Kidney tubule cell (primary cell): Measurements from ENCODE around the gene RAD51.
"Not testable (repeated sequence)": the region's sequence is repeated elsewhere in the genome, so short reads cannot be mapped to it uniquely, and the experiment has no call there.

ENCODE experiments used
- DNase-seq: peaks from one replicate; pipeline ENCODE4 v3.0.0-alpha.2; 2018; ENCODE audit warnings: low spot score

The RAD51 gene

DNA sequence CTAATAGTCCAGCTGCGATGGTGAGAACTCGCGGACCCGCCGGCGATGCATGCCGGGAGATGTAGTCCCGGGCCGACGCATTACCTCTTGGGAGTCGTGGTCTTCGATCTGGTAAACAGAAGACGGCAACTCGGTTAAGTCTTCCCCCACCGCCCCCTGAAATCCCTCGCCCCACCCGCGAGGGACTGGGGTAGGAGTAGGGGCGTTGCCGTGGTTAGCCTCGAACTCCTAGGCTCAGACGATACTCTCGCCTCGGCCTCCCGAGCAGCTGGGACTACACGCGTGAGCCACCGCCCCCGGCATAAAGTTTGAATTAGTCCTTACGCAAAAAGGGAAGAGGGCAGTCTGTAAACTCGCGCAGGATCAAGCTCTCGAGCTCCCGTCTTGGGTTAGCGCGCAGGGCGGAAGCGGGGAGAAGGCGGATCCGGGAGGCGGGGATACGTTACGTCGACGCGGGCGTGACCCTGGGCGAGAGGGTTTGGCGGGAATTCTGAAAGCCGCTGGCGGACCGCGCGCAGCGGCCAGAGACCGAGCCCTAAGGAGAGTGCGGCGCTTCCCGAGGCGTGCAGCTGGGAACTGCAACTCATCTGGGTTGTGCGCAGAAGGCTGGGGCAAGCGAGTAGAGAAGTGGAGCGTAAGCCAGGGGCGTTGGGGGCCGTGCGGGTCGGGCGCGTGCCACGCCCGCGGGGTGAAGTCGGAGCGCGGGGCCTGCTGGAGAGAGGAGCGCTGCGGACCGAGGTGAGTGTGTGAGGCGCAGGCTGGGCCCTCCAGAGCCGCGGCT, at the start of gene RAD51:
TSS of gene RAD51 (plus strand) at position 487 of the 781 bp plus-strand sequence. CDS start 3,585 bp downstream, outside the sequence.
- DNase-seq = peak; percentile 95

DNA sequence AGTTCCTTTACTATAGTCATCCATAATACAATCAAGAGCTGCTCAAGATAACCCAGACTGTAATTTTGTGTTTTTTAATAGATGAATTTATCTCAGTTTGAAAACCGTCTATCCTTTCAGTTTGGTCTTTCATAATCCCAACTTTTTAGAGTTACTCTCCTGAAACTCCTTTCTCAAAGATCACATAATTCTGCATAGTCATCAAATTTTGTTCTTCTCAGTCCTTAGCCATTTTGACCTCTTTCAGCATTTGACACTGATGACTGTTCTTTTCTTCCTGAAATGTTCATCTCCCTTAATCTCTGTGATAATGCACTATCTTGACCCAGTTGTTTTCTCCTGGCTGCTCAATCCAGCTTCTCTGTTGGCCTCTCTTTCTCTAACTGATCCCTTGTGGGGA, 47.5 kb upstream of the RAD51 start:
- no peak for DNase-seq

DNA sequence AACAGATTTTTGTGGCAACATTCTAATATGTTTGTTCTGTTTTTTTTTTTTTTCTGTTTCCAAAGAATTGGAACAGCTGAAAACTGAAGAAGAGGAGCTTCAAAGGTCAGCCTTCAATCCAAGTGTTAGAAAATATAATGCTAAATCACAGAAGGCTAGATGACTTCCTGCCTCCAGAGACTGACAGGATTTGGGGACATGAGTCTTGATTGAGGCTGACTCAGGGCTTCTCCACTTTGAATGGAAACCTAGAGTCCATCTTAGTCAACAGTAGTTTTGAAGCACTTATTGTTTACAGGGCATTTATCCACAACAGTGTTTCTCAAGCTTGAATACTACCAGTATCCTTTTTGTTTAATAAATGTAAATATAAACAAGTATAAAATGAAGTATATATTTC, 44.5 kb upstream of the RAD51 start:
- DNase-seq = no peak

DNA sequence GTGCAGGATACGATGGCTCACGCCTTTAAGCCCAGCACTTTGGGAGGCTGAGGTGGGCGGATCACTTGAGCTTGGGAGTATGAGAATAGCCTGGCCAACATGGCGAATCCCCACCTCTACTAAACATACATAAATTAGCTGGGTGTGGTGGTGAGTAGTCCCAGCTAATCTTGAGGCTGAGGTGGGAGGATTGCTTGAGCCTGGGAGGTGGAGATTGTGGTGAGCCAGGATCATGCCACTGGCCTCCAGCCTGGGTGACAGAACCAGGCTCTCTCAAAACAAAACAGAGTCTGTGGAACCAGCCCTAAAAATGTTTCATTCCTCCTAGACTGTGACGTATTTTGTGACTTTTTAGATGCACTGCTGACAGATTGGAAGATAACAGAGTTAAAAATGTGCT, 34.3 kb upstream of the RAD51 start:
- DNase-seq = no peak

DNA sequence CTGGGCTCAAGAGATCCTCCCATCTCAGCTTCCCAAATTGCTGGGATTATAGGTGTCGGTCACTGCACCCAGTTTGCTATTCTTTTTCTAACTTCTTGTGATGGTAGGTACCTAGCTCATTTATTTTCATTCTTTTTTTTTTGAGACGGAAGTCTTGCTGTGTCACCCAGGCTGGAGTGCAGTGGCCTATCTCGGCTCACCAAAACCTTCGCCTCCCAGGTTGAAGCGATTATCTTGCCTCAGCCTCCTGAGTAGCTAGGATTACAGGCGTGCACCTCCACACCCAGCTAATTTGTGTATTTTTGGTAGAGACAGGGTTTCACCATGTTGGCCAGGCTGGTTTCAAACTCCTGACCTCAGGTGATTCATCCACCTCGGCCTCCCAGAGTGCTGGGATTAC, 30.1 kb upstream of the RAD51 start:
- DNase-seq = no peak

DNA sequence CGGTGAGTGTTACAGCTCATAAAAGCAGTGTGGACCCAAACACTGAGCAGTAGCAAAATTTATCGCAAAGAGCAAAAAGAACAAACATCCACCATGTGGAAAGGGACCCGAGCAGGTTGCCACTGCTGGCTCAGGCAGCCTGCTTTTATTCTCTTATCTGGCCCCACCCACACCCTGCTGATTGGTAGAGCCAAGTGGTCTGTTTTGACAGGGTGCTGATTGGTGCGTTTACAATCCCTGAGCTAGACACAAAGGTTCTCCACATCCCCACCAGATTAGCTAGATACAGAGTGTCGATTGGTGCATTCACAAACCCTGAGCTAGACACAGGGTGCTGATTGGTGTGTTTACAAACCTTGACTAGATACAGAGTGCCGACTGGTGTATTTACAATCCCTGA, 18.7 kb upstream of the RAD51 start:
- not testable (repeated sequence) for DNase-seq

DNA sequence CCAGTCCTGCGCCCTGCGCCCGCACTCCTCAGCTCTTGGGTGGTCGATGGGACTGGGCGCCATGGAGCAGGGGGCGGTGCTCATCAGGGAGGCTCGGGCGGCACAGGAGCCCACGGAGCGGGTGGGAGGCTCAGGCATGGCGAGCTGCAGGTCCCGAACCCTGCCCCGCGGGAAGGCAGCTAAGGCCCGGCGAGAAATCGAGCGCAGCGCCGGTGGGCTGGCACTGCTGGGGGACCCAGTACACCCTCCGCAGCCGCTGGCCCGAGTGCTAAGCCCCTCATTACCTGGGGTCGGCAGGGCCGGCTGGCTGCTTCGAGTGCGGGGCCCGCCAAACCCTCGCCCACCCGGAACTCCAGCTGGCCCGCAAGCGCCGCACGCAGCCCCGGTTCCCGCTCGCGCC, 18.1 kb upstream of the RAD51 start:
- not testable (repeated sequence) for DNase-seq

DNA sequence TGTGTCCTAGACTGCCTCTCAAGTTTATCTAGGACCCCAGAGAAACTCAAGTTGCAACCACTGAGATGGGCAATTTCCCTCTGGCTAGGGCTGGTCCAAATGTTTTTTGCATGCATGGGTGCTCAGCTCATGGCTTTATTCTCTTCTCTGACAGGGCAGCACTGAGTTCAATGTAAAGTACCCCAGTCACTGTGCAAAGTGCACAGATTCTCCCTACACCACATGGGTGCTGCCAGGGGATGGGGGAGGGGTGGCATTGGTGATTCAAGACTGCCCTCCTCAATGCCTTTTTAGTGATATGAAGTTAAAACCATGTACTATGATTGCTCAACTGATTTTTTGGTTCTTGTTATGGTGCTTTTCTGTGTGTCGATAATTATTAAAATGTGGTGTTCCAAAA, 14.8 kb upstream of the RAD51 start:
- no peak for DNase-seq

DNA sequence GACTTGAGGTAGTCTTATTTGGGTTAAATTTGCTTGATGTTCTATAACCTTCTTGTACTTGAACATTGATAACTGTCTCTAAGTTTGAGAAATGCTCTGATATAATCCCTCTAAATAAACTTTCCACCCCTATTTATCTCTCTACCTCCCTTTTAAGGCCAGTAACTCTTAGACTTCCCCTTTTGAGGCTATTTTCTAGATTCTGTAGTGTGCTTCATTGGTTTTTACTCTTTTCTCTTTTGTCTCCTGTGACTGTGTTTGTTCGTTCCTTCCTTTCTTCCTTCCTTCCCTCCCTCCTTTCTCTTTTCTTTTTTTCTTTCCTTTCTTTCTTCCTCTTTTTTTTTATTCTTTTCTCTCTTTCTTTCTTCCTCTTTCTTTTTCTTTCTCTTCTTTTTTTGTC, 14.0 kb upstream of the RAD51 start:
- DNase-seq = not testable (repeated sequence)

DNA sequence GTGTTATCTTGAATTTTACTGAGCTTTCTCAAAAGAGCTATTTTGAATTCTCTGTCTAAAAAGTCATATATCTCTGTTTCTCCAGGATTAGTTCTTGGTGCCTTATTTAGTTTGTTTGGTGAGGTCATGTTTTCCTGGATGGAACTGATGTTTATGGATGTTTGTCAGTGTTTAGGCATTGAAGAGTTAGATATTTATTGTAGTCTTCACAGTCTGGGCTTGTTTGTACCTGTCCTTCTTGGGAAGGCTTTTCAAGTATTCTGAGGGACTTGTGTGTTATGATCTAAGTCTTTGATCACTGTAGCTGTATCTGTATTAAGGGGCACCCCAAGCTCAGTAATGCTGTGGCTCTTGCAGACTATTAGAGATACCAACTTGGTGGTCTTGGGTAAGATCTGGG, 10.6 kb upstream of the RAD51 start:
- DNase-seq = no peak

DNA sequence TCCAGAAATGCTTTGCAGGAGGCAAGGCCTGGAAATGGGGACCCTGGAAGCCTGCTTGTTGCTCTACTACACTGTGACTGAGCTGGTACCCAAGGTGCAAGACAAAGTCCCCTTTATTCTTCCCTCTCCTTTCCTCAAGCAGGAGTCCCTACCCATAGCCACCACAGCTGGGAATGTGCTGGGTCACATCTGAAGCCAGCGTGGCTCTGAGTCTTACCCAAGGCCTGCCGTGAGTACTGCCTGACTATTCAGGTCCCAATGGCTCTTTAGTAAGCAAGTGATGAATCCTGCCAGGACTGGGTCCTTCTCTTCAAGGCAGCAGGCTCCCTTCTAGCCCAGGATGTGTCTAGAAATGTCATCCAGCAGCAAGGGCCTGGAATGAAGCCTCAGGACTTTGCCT, 9.6 kb upstream of the RAD51 start:
- no peak for DNase-seq

DNA sequence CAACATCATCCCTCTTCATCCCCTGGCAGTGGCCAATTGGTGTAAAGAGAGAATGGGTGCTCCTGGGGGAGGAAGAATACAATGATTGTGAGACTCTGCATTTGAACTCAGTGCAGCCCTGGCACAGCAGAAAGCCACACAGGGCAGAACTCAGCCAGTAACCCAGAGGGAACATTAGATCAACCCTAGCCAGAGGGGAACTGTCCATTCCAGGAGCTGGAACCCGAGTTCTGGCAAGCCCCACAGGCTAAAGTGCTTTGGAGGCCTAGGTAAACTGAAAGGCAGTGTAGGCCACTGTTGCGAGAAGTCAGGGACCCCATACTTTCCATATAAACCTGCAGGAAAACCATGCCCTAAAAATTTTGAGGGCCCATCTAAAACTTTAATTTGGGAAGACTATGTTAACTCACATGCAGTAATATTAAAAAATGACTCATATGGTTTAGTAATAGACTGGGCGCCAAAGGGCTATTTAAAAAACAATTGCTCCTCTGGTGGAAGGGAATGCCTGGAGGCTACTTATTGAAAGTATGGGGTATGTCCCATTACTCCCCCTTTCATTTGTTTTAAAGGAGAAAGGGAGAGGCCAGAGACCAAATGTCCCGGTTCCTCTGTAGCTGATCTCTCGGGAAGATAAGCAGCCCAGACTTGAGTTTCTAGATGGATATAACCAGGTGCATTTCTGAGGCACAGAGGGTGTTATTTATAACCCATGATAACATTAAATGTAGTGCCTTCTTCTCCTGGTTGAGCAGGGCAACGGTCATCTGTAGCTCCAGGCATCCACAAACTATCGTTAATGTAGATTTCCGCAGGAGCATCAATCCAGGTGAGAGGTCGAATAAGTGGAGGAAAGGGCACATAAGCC, 5.8 kb upstream of the RAD51 start:
- DNase-seq = no peak

DNA sequence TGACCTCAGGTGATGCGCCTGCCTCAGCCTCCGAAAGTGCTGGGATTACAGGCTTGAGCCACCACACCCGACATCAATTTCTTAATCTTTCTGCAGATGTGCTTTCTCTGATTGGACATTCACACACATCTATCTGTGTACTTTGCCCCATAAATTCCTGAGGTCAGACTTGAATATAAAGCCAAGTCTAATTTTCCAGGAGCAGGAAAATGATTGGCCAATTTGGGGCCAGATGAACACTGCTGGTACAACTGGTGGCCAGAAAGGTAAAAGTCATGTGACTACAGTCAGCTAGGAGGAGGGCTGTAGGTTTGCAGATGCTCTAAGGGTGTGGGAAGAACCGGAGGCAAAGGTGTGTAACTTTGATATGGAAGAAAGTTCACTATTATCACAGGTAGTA, 3.2 kb upstream of the RAD51 start:
- DNase-seq = no peak

DNA sequence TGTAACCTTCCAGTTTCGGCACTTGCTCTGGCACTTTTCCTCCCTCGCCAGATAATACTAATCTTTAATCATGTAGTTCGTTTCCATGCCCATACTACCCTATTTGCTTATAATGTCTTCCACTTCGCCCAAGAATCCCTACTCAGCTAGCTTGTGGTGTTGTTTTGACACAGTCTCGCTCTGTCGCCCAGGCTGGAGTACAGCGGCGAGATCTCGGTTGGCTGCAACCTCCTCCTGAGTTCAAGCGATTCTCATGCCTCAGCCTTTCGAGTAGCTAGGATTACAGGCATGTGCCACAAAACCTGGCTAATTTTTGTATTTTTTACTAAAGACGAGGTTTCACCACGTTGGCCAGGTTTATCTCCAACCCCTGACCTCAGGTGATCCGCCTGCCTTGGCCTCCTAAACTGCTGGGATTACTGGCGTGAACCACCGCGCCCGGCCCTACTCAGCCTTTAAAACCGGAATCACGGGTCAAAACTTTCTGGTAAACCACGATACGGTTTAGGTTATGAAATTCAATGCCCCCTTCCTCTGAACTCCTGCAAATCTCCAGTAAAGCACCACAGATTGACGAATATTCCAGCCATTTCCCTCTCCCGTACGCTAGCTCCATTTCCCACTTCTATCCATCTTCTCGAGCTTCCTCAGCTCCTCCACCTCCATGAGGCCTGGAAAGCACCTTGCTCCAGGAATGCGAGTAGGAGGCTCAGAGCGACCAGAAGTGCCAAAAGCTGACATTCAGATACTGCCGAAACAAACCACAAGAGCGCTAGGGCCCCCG, 878 bp upstream of the RAD51 start:
- DNase-seq = peak; percentile 31

DNA sequence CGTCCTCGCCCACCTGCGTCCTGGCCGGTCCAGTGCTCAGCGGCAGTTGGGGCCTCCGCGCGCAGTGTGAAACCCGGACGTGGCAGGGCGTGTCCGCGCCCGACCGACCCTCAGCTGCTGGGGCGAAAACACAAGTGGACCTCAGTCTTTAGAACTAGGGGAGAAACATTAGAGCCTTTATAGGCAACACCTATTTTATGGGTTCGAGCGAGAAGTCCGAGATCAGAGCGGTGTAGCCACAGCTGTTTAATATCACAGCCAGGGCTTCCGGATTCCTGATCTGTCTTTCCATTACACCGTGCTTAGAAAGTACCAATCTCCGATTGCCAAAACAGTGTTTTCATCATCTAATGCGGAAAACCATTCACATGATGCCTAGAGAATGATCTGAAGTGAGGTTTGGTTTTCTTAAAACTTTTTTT, 506 bp downstream of the RAD51 start:
- peak; percentile 41 for DNase-seq

DNA sequence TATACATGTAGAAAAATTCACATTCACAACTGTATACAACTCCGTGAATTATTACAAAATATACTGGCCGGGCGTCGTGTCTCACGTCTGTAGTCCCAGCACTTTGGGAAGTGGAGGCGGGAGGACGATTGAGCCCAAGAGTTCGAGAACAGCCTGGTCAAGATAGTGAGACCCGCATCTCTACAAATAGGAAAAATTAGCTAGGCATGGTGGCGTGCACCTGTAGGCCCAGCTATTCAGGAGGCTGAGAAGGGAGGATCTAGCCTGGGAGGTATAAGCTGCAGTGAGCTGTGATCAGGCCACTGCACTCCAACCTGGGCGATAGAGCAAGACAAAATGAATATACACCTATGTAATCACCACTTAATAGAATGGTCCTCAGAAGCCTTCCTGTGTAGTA, 1.3 kb downstream of the RAD51 start:
- DNase-seq = no peak

DNA sequence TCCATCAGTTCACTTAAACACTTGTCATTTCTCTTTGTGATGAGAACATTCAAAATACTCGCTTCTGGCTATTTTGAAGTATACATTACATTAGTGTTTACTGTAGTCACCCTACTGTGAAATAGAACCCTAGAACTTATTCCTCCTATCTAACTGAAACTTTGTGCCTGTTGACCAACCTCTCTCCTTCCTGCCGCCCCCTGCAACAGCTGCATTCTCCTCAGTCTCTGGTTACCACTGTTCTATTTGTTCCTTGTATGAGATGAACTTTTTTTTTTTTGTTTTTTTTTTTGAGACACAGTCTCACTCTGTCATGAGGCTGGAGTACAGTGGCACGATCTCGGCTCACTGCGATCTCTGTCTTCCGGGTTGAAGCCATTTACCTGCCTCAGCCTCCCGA, 2.9 kb downstream of the RAD51 start:
- DNase-seq = no peak

DNA sequence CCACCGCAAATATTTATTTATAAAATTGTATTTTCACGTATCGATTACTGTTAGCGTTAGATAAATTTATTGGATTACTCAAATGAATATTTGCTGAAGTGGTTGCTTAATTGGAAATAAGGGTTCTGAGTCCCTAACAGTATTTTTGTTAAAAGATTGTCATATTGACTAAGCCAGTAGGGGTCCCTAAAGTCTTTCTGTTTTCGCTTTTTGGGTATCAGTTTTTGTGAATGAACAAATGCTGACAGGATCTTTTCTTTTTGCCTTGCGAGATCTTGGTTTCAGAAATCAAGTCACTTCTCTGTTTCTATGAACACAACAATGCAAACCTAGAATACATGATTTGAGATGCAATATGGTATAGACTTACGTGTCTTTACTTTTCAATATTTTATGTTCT, 7.1 kb downstream of the RAD51 start:
- no peak for DNase-seq

DNA sequence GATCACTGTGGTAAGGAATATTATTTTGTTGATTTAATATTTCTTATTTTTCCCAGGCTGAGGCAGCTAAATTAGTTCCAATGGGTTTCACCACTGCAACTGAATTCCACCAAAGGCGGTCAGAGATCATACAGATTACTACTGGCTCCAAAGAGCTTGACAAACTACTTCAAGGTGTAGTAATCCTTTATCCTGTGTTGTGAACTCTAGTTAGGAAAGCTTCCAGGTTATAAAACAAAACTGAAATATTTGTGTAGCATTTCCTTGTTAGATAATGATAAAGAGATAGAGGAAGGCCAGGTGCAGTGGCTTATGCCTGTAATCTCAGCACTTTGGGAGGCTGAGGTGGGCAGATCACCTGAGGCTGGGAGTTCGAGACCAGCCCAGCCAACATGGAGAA, 11.1 kb downstream of the RAD51 start:
- DNase-seq = no peak

DNA sequence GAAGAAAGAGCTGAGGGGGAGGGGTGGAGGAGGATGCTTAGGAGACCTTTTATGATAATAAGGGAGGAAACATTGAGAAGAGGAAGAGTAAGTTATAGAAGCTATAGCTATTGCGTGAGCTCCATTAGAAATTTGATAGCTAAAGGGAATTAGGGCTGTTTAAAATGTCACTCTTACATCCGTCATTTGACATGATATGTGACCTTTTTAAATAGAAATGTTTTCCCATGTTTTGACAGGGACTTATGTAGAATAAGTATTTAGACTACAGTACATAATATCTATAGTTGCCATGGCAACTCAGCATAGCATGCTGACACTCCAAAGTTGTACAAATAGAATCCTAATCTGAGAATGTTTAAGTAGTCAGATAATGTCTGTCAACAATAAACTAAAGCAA, 19.2 kb downstream of the RAD51 start:
- DNase-seq = no peak

DNA sequence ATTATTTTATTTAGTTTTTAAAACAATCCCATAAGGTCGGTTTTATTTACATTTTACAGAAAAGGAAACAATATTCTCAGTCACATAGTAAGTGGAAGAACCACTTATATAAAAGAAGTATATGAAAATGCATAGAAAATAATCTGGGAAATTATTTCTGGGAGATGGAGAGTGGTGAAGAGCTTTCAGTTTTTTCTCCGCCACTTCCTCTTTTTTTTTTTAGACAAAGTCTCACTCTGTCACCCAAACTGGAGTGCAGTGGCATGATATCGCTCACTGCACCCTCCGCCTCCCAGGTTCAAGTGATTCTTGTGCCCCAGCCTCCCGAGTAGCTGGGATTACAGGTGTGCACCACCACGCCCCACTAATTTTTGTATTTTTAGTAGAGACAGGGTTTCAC, 21.2 kb downstream of the RAD51 start:
- DNase-seq = no peak

DNA sequence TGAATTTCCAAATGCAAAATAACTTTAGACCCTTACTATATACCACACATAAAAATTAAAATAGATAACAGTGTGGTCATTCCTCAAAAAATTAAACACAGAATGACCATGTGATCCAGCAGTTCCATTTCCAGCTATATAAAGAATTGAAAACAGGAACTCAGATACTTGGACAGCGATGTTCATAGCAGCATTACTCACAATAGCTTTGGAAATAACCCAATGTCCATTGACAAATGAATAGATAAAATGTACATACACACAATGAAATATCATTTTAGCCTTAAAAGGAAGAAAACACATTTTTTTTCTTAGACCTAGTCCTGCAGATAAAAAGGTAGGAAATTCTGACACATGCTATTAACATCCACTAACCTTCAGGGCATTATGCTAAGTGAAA, 26.7 kb downstream of the RAD51 start:
- DNase-seq = no peak

DNA sequence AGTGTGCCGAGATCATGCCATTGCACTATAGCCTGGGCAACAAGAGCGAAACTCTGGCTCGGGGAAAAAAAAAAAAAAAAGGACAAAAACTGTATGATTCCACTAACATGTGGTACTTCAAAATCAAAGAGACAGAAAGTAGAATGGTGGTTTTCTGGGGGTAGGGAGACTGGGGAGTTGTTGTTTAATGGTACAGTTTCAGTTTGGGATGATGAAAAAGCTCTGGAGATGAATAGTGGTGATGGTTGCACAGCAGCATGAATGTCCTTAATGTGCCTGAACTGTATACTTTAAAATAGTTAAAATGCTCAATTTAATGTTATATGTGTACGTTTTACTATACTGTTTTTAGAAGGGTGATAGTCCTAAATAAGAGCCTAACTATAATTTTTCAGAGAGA, 27.4 kb downstream of the RAD51 start:
- no peak for DNase-seq
